ENCODE results near the gene TUBA1C.
"Not testable (repeated sequence)": the region's sequence is repeated elsewhere in the genome, so short reads cannot be mapped to it uniquely, and the experiment has no call there.

The TUBA1C gene

GRCh38 chr12:49264466-49264872 is 413 bp upstream of the TUBA1C start:
- peak overlapping the region; percentile 96 for H3K27ac ChIP-seq
- TF ChIP-seq ZFX (IDR thresholded peaks at IDR 0.05): no peak; the same call in 1 of the 2 replicates
- TF ChIP-seq, protein P1, sequence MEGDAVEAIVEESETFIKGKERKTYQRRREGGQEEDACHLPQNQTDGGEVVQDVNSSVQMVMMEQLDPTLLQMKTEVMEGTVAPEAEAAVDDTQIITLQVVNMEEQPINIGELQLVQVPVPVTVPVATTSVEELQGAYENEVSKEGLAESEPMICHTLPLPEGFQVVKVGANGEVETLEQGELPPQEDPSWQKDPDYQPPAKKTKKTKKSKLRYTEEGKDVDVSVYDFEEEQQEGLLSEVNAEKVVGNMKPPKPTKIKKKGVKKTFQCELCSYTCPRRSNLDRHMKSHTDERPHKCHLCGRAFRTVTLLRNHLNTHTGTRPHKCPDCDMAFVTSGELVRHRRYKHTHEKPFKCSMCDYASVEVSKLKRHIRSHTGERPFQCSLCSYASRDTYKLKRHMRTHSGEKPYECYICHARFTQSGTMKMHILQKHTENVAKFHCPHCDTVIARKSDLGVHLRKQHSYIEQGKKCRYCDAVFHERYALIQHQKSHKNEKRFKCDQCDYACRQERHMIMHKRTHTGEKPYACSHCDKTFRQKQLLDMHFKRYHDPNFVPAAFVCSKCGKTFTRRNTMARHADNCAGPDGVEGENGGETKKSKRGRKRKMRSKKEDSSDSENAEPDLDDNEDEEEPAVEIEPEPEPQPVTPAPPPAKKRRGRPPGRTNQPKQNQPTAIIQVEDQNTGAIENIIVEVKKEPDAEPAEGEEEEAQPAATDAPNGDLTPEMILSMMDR (conservative IDR thresholded peaks at IDR 0.05): no peak

DNA sequence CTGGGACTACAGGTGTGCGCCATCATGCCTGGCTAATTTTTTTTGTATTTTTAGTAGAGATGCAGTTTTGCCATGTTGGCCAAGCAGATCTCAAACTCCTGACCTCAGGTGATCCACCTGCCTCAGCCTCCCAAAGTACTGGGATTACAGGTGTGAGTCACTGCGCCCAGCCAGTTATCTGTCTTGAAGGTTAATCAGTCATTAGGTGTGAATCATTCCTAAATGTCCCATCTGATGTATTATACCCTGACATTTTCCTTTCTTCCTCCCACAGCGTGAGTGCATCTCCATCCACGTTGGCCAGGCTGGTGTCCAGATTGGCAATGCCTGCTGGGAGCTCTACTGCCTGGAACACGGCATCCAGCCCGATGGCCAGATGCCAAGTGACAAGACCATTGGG is 4.3 kb downstream of the TUBA1C start:
- H3K27ac ChIP-seq: not testable (repeated sequence)

- TF ChIP-seq, protein P1 (conservative IDR thresholded peaks at IDR 0.05): no peak
- TF ChIP-seq ZFX (IDR thresholded peaks at IDR 0.05): no peak
- H3K27ac ChIP-seq: no peak overlapping the region
These were observed 8.2 kb downstream of the TUBA1C start for GRCh38 chr12:49272790-49273725.

- TF ChIP-seq ZFX (IDR thresholded peaks at IDR 0.05): no peak
- TF ChIP-seq, protein P1 (conservative IDR thresholded peaks at IDR 0.05): no peak
- H3K27ac ChIP-seq: no peak overlapping the region
These were observed 9.0 kb downstream of the TUBA1C start for GRCh38 chr12:49273726-49274395.

DNA sequence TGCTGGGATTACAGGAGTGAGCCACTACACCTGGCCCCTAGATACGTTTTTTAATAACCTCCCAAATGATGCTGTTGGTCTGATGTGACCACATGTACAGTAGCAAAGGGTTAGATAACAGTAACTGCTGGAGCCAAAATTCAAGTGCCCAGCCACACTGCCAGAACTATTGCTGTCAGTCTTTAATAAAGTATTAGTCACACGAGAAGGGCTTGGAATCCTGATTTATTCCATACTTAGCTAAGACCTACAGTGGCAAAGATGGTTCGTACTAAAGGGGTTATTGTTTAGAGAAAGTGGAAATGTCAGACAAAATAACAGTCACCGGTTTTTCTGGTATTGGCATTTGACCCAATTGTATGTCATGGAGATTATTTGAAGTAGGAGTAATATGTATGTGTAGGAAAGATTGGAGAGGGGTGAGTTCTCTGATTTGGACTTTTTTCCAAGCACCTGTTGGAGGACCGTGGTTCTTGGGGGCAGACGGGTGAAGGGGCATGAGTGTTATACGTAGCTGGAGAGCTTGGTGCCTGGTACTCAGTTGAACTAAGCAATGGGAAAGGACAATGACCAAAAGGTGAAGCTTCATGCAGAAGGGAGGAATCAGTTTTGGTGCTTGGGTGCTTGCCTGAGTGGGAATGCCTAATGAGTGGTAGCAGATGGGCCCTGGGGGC is 9.7 kb downstream of the TUBA1C start:
- TF ChIP-seq ZFX (IDR thresholded peaks at IDR 0.05): no peak
- TF ChIP-seq, protein P1 (conservative IDR thresholded peaks at IDR 0.05): no peak
- H3K27ac ChIP-seq: no peak overlapping the region

DNA sequence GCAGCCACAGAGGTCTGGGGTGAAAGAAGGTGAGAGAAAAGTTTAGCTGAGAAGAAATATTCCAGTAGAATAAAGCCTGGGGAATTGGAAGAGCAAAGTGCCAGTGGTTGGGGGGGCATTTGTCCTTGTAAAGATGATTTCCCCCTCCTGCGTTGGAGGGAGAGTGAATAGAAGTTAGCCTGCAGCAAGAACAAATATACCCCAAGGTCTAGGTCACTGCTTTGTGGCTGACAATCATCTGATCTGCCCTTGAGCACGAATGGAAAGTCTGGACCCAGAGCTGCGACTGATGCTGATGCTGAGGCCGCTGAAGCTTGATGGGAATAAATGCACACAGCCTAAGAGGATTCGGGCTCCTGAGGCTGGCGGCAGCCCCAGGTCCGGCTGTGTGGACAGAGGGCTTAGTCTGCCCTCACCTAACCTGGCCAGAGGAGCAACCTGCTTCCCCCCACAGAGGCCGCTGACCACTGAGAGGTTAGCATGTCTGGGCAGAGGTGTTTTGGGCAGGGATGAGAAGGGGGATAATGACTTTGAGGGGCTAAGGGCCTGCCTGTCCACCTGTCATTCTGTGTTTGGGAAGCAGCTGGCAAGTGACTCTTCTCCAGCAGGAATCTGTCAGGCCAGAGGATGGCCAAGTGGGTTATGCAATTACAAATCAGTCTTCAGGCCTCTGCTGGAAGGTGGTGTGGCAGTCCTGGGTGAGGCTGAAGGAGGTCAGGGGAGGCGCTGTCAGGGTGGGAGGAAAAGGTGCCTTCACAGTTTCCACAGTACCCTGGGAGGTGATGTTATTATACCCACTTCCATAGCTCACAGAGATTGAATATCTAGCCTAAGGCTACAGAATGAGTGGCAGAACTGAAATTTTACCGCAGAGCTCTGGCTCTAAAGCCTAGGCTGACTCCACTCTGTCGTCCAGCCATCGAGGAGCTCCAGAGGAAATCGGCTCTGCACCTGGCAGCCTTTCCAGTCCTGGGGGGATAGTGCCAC is 11.7 kb downstream of the TUBA1C start:
- TF ChIP-seq, protein P1 (conservative IDR thresholded peaks at IDR 0.05): no peak
- TF ChIP-seq ZFX (IDR thresholded peaks at IDR 0.05): no peak
- H3K27ac ChIP-seq: no peak overlapping the region

GRCh38 chr12:49277466-49277865 is 12.6 kb downstream of the TUBA1C start:
- TF ChIP-seq ZFX (IDR thresholded peaks at IDR 0.05): no peak
- TF ChIP-seq, protein P1 (conservative IDR thresholded peaks at IDR 0.05): no peak
- no peak overlapping the region for H3K27ac ChIP-seq

Measured in C4-2B (cell line).